Aorta (tissue), 5 donors: ENCODE data around the gene ZNF629. TPM values are rescaled to one million over a fixed set of nuclear protein-coding genes. Genes with fewer than 3 reads are reported as not detected.

Experiments
- ATAC-seq: fragments of 200-7000 bp; cut with Tn5 transposase; one replicate; pipeline ENCODE4 v1.9.1; 2022; ENCODE audit warnings: moderate library complexity; ENCODE audit not compliant: low FRiP score
- DNase-seq, 2 donors: peaks; one replicate each; pipeline ENCODE4 v3.0.0-alpha.2; 2020
- H3K27ac ChIP-seq, 2 donors: one replicate each; pipeline ENCODE4 v1.5.1; 2013; ENCODE audit warnings: low read length in 2 of 2, mild to moderate bottlenecking in 2 of 2, moderate library complexity in 2 of 2, control low read depth in 1 of 2, inconsistent platforms in 1 of 2, low read depth in 1 of 2
- H3K27me3 ChIP-seq, 2 donors: one replicate each; pipeline ENCODE4 v1.6.1; 2013; ENCODE audit warnings: control low read depth in 1 of 2, low read length in 1 of 2, mild to moderate bottlenecking in 1 of 2, moderate library complexity in 1 of 2; ENCODE audit not compliant: insufficient read depth in 2 of 2, control insufficient read depth in 1 of 2
- H3K36me3 ChIP-seq, 2 donors: one replicate each; pipeline ENCODE4 v1.6.1; 2013; ENCODE audit warnings: control low read depth in 1 of 2, low read length in 1 of 2, mild to moderate bottlenecking in 1 of 2; ENCODE audit not compliant: insufficient read depth in 2 of 2, control insufficient read depth in 1 of 2
- H3K4me1 ChIP-seq, 2 donors: one replicate each; pipeline ENCODE4 v1.6.1; 2013; ENCODE audit warnings: low read length in 2 of 2, control low read depth in 1 of 2, mild to moderate bottlenecking in 1 of 2, moderate library complexity in 1 of 2; ENCODE audit not compliant: insufficient read depth in 2 of 2, control insufficient read depth in 1 of 2
- H3K4me3 ChIP-seq, 2 donors: one replicate each; pipeline ENCODE4 v1.5.1; 2013; ENCODE audit warnings: low read length in 2 of 2, control low read depth in 1 of 2, mild to moderate bottlenecking in 1 of 2
- H3K9me3 ChIP-seq: one replicate; pipeline ENCODE4 v1.6.1; 2013; ENCODE audit warnings: mild to moderate bottlenecking, low read length; ENCODE audit not compliant: control insufficient read depth
- WGBS, 2 donors: extraction: QIAGEN DNeasy Blood & Tissue Kit; methylation state at CpG; one replicate each; pipeline ENCODE4 v1.1.7; 2013; 5-methylcytosine and 5-hydroxymethylcytosine counted together
- intact Hi-C, 2 donors: fragments of 100-400 bp; cut with DNase I; formaldehyde crosslinking; loops; one replicate each; pipeline versions ENCODE4 v1.14.2 to v1.15.0; 2022
- polyA plus RNA-seq, 2 donors: library from polyadenylated mRNA; stranded (reverse); fragments of 200-250 nt; gene quantifications; one replicate each; pipeline ENCODE4 v1.2.3, GENCODE V29; 2013
- total RNA-seq, 2 donors: library from RNA; stranded (reverse); fragmentation: NEBNext Ultra II Directional; extraction: Animal tissue kit (Norgen Biotek cat#: 25700); gene quantifications; one replicate each; pipeline ENCODE4 v1.2.1, GENCODE V29; 2021
- donor health status: healthy with polysubstance abuse.
- donor health status: Bipolar disorder and iron deficiency.
- donor health status: DM: no; HTN: no; CAD: no.
- donor health status: DM: no; HTN: no; CAD: no.
- donor health status: DM: yes; HTN: yes; CAD: no.

ZNF629 gene
- total and polyA plus RNA-seq, 4 donors: 2.1 to 13.4 (median 9.3) TPM

DNA sequence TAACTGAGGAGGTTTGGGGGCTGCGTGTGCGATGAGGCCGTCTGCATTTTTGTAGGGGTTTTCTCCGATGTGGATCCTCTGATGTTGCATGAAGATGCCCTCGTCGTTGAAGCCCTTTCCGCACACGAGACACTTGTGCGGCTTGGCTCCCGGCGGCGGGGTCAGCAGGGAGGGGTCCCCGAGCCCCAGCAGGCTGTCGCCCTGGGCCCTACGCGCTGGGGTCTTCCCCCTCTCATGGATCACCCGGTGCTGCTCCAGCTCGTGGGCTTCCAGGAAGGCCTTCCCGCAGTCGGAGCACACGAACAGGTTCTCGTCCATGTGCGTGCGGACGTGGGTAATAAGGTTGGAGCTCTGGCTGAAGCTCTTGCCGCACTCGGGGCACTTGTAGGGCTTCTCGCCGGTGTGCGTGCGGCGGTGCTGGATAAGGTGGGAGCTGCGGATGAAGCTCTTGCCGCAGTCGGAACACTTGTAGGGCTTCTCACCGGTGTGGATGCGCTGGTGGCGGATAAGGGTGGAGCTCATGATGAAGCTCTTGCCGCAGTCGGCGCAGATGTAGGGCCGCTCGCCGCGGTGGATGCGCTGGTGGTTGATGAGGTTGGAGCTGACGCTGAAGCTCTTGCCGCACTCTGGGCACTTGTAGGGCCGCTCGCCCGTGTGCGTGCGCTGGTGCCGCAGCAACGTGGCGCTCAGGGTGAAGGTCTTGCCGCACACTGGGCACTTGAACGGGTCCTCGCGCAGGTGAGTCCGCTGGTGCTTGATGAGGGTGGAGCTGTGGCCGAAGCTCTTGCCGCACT lies 4.3 kb downstream of the ZNF629 start:
- H3K27ac ChIP-seq: no peak overlapping the region
- no peaks in the 10 kb centered on the region for H3K4me1 ChIP-seq
- WGBS, 2 donors: 95 to 96% methylated on average over 63 of the region's 63 CpGs
- ATAC-seq: no peak
- no peak for DNase-seq
- H3K36me3 ChIP-seq: peaks cover 0 to 5% of the 10 kb centered on the region in 2 donors
- H3K27me3 ChIP-seq: no peaks in the 10 kb centered on the region
- no peak overlapping the region for H3K4me3 ChIP-seq
- intact Hi-C loops: no loop called here
- H3K9me3 ChIP-seq: no peaks in the 10 kb centered on the region

DNA sequence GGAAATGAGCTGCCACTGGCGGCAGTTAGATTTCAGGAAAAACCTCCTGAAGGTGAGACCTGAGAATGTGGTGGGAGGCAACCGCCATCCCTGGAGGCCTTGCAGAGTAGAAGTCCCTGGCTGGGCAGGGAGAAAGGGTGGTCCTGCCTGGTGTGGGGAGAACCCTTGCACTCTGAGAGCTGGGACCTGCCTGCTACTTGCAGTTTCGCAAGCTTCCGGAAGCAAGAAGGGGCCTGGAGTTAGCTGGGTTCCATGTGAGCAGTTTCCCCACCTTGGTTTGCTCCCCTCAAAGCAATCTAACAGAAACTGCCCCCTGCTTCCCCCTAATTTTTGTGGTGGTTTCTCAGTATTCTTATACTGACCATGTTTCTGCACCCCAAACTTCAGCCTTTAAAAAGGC lies 6.5 kb downstream of the ZNF629 start:
- Histone ChIP-seq H3K27me3 (no peaks in the 10 kb centered on the region), H3K4me1 (no peaks in the 10 kb centered on the region), H3K4me3 (no peak overlapping the region), H3K9me3 (no peaks in the 10 kb centered on the region), H3K27ac (no peak overlapping the region), H3K36me3 (peaks cover 0 to 5% of the 10 kb centered on the region in 2 donors)
- 82 to 83% methylated on average over 4 of the region's 4 CpGs for WGBS, 2 donors
- no peak for ATAC-seq
- no peak for DNase-seq
- intact Hi-C loops: no loop called here

- Histone ChIP-seq H3K27me3 (no peaks in the 10 kb centered on the region), H3K4me3 (no peak overlapping the region), H3K27ac (no peak overlapping the region), H3K4me1 (no peaks in the 10 kb centered on the region), H3K9me3 (no peaks in the 10 kb centered on the region), H3K36me3 (peaks cover 0 to 5% of the 10 kb centered on the region in 2 donors)
- DNase-seq (no peak), ATAC-seq (no peak)
- 85 to 86% methylated on average over 3 of the region's 3 CpGs for WGBS, 2 donors
- intact Hi-C loops: no loop called here
Observed at GRCh38 chr16:30780021-30780420, 7.0 kb downstream of the ZNF629 start.

GRCh38 chr16:30779596-30779995 lies 7.4 kb downstream of the ZNF629 start:
- H3K9me3 ChIP-seq: no peaks in the 10 kb centered on the region
- H3K4me1 ChIP-seq: no peaks in the 10 kb centered on the region
- WGBS, 2 donors: 85 to 88% methylated on average over 6 of the region's 6 CpGs
- no peak overlapping the region for H3K27ac ChIP-seq
- DNase-seq (no peak), ATAC-seq (no peak)
- intact Hi-C loops: no loop called here
- no peak overlapping the region for H3K4me3 ChIP-seq
- H3K27me3 ChIP-seq: no peaks in the 10 kb centered on the region
- peaks cover 0 to 5% of the 10 kb centered on the region in 2 donors for H3K36me3 ChIP-seq

DNA sequence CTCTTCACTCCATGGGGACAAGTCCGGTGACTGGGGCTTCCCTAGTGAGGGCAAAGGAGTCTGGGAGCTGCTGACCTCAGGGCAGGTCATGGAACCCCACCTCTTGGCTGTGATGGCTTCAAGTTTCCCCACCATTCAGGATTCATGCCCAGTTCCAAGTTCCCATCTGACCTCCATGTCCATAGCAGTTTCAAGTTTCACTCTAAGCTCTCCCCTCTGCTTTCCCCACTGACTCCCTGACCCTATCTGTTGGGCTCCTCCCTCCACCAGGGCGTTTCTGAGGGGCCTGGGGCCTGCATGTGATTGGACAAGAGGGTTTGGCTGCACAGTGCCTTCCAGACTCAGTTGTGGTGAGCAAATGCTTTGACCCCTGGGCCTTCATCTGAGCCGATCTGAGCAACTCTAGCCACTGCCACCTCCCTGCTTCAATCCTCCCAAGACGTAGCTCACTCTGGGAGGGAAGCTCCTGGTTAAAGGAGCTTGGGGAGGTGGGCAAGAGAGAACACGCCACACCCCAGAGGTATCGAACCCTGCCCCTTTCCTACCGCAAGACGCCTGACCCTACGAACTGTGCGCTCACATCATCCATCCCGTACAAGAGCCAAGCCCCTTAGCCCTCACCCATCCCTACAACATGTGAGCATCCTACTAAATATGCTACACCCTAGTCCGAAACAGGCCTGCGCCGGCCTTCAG lies 8.3 kb downstream of the ZNF629 start:
- Histone ChIP-seq H3K27me3 (no peaks in the 10 kb centered on the region), H3K9me3 (no peaks in the 10 kb centered on the region), H3K27ac (no peak overlapping the region), H3K4me1 (no peaks in the 10 kb centered on the region), H3K4me3 (no peak overlapping the region), H3K36me3 (peaks cover 0 to 4% of the 10 kb centered on the region in 2 donors)
- intact Hi-C loops: no loop called here
- 76 to 78% methylated on average over 14 of the region's 14 CpGs for WGBS, 2 donors
- ATAC-seq (no peak), DNase-seq (no peak)

- peaks cover 0 to 3% of the 10 kb centered on the region in 2 donors for H3K36me3 ChIP-seq
- no peaks in the 10 kb centered on the region for H3K4me1 ChIP-seq
- H3K9me3 ChIP-seq: no peaks in the 10 kb centered on the region
- DNase-seq: no peak
- H3K27me3 ChIP-seq: no peaks in the 10 kb centered on the region
- 75 to 77% methylated on average over 7 of the region's 7 CpGs for whole genome bisulfite sequencing, 2 donors
- H3K4me3 ChIP-seq: no peak overlapping the region
- intact Hi-C loops: no loop called here
- H3K27ac ChIP-seq: no peak overlapping the region
- ATAC-seq: no peak
Observed at GRCh38 chr16:30777591-30778297, 9.3 kb downstream of the ZNF629 start.

DNA sequence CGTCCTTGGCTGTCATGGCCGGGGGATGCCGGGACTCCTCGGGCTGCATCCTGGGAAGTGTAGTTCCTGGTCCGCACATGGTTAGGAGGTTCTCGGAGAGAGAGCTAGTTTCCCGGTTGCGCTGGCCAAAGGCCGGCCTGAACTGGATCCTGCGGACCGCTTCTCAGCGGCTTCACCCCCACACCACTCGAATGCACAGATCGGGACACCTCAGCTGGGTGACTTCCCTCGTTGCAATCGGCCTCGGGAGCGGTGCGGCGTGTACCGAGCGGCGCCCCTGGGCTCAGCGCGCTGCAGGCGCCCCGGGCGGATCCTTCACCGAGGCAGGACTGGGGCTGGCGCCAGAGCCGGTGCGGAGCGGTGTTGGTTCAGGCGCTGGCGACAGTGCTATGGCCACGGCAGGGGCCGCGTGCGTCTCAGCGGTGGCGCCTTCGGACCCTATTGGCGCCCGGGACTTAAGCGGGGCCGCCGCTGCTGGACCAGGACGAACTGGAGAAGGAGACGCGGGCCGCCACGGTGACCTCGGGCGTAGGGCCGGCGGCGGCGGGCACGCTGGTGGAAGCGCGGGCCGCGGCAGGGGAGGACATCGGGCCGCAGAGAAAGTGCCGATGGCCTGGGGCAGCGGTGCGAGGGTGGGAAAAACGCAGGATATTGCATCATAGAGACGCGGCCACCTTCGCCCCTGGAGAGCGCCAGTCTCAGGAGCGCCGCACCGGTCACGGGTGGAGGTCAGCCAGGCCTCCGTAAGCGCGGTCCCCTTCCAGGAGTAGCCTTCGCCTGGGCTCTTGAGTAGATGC lies 11.4 kb downstream of the ZNF629 start:
- WGBS, 2 donors: 0% methylated on average over 67 to 81 of the region's 81 CpGs
- peak overlapping the region in 1 of 2 donors; percentile 56 for H3K27ac ChIP-seq
- intact Hi-C loops: no loop called here
- no peaks in the 10 kb centered on the region for H3K9me3 ChIP-seq
- no peaks in the 10 kb centered on the region for H3K27me3 ChIP-seq
- DNase-seq: peak; percentile 89 to 92
- peak; percentile 88 for ATAC-seq
- H3K4me3 ChIP-seq: peak overlapping the region; percentile 41 to 70
- H3K36me3 ChIP-seq: peaks cover 0 to 6% of the 10 kb centered on the region in 2 donors
- H3K4me1 ChIP-seq: no peaks in the 10 kb centered on the region

GRCh38 chr16:30775131-30775391 lies 11.9 kb downstream of the ZNF629 start:
- Histone ChIP-seq H3K4me1 (no peaks in the 10 kb centered on the region), H3K27me3 (no peaks in the 10 kb centered on the region), H3K4me3 (peak overlapping the region; percentile 41 to 70), H3K9me3 (no peaks in the 10 kb centered on the region), H3K27ac (peak overlapping the region in 1 of 2 donors; percentile 55), H3K36me3 (peaks cover 0 to 6% of the 10 kb centered on the region in 2 donors)
- WGBS, 2 donors: 6% methylated on average over 15 of the region's 15 CpGs
- intact Hi-C loops: no loop called here
- no peak for ATAC-seq
- DNase-seq: no peak
